ENCODE data around the gene IL25. TPM values are rescaled to one million over a fixed set of nuclear protein-coding genes. Genes with fewer than 3 reads are reported as not detected.

The IL25 gene
- total and polyA plus RNA-seq, 2 experiments from 2014 or later, result not detected

- H3K4me1 ChIP-seq (ENCODE audit: insufficient read depth), result no peaks in the 10 kb centered on the region
- H3K27ac ChIP-seq, result no peak overlapping the region
- no peaks in the 10 kb centered on the region for H3K27me3 ChIP-seq
- 76% methylated on average over 12 of the region's 13 CpGs for WGBS (ENCODE audit: low lambda C conversion rate, missing lambda C conversion rate)
- H2AFZ ChIP-seq, result no peak overlapping the region
- H3K79me2 ChIP-seq, result no peaks in the 10 kb centered on the region
- no peaks in the 10 kb centered on the region for H4K20me1 ChIP-seq (ENCODE audit: insufficient read depth, poor library complexity, severe bottlenecking)
- H3K9me3 ChIP-seq (ENCODE audit: low read depth), result no peaks in the 10 kb centered on the region
- H3K4me2 ChIP-seq, result no peak overlapping the region
- DNase-seq (ENCODE audit: low spot score), result no peak
- no peaks in the 10 kb centered on the region for H3K36me3 ChIP-seq (replicated peaks; ENCODE audit: insufficient read depth, low read depth)
- TF ChIP-seq CTCF (IDR thresholded peaks at IDR 0.05; ENCODE audit: poor library complexity) (no peak), EZH2phosphoT487 (IDR thresholded peaks at IDR 0.05; ENCODE audit: low read depth, severe bottlenecking, unreplicated experiment) (no peak), EZH2 (IDR thresholded peaks at IDR 0.05; ENCODE audit: borderline replicate concordance) (no peak)
- no peak overlapping the region for H3K4me3 ChIP-seq
- H3K9me2 ChIP-seq (replicated peaks; ENCODE audit: insufficient read depth), result no peaks in the 10 kb centered on the region
Measured at GRCh38 chr14:23345987-23346692, 26.5 kb upstream of the IL25 start.

GRCh38 chr14:23346693-23347405, 25.8 kb upstream of the IL25 start:
- Histone ChIP-seq H3K9me3 (ENCODE audit: low read depth) (no peaks in the 10 kb centered on the region), H3K4me3 (no peak overlapping the region), H3K27me3 (no peaks in the 10 kb centered on the region), H3K9me2 (replicated peaks; ENCODE audit: insufficient read depth) (no peaks in the 10 kb centered on the region), H3K4me1 (ENCODE audit: insufficient read depth) (no peaks in the 10 kb centered on the region), H2AFZ (no peak overlapping the region), H3K79me2 (no peaks in the 10 kb centered on the region), H3K4me2 (no peak overlapping the region), H3K36me3 (replicated peaks; ENCODE audit: insufficient read depth, low read depth) (no peaks in the 10 kb centered on the region), H4K20me1 (ENCODE audit: insufficient read depth, poor library complexity, severe bottlenecking) (no peaks in the 10 kb centered on the region), H3K27ac (no peak overlapping the region)
- no peak for DNase-seq (ENCODE audit: low spot score)
- TF ChIP-seq EZH2phosphoT487 (IDR thresholded peaks at IDR 0.05; ENCODE audit: low read depth, severe bottlenecking, unreplicated experiment) (no peak), EZH2 (IDR thresholded peaks at IDR 0.05; ENCODE audit: borderline replicate concordance) (no peak), CTCF (IDR thresholded peaks at IDR 0.05; ENCODE audit: poor library complexity) (no peak)
- 90% methylated on average over 22 of the region's 27 CpGs for WGBS (ENCODE audit: low lambda C conversion rate, missing lambda C conversion rate)

GRCh38 chr14:23347406-23348296, 25.0 kb upstream of the IL25 start:
- no peaks in the 10 kb centered on the region for H3K4me1 ChIP-seq (ENCODE audit: insufficient read depth)
- no peaks in the 10 kb centered on the region for H3K9me2 ChIP-seq (replicated peaks; ENCODE audit: insufficient read depth)

More at GRCh38 chr14:23347406-23348296, 25.0 kb upstream of the IL25 start:
- Histone ChIP-seq H3K27me3 (no peaks in the 10 kb centered on the region), H3K4me3 (no peak overlapping the region), H4K20me1 (ENCODE audit: insufficient read depth, poor library complexity, severe bottlenecking) (no peaks in the 10 kb centered on the region), H3K27ac (no peak overlapping the region), H2AFZ (no peak overlapping the region), H3K4me2 (no peak overlapping the region), H3K9me3 (ENCODE audit: low read depth) (no peaks in the 10 kb centered on the region), H3K79me2 (no peaks in the 10 kb centered on the region), H3K36me3 (replicated peaks; ENCODE audit: insufficient read depth, low read depth) (no peaks in the 10 kb centered on the region)
- no peak for DNase-seq (ENCODE audit: low spot score)
- WGBS (ENCODE audit: low lambda C conversion rate, missing lambda C conversion rate), result 98% methylated on average over 16 of the region's 19 CpGs
- no peak for TF ChIP-seq EZH2phosphoT487 (IDR thresholded peaks at IDR 0.05; ENCODE audit: low read depth, severe bottlenecking, unreplicated experiment)

All from hepatocyte (in vitro differentiated cells).